ENCODE data around the gene TAS2R39. TPM values are rescaled to one million over a fixed set of nuclear protein-coding genes. Genes with fewer than 3 reads are reported as not detected.

TAS2R39 gene
- total RNA-seq, 6 experiments from 2014 or later = not detected

DNA sequence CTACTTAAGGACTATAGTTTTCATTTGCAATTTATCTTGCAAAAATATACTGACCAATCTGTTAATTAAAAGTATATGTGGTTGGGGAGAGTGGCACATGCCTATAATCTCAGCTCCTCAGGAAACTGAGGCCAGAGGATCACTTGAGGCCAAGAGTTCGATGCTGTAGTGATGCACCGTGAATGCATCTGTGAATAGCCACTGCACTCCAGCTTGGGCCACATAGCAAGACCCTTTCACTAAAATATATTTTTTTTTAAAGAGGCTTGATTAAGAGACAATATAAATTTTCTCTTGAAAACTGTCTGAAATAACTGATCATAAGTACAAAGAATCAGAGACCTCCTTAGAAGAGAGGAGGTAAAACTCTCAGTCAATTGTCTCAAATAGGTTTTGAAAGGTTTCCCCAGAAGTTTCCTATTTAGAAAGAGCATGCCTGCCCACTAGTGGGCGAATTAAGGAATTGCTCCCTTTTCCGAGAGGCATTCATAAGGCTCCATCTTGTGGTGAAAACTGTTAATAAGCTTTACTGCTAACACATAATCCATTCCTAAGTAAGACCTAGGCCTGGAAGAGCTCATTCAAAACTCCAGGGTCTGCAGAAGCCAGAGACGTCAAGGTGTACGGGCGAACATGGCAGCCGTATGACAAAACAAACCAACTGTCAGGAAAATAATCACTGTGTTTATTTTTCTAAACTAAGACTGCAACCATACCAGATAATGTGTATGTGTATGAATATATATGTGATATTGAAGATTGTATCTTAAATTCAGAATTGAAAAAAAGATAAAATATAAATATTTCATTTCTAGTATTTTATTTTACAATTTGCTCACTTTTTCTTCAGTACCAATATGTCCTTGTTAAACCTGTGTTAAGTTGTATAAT is 31.8 kb downstream of the TAS2R39 start:
- Histone ChIP-seq H3K36me3 (no peaks in the 10 kb centered on the region), H3K27ac (no peak overlapping the region), H3K9me3 (no peaks in the 10 kb centered on the region), H3K4me3 (no peak overlapping the region), H3K27me3 (no peaks in the 10 kb centered on the region), H3K4me1 (no peaks in the 10 kb centered on the region)
- TF ChIP-seq POLR2A (IDR thresholded peaks at IDR 0.05) = no peak
- TF ChIP-seq, protein P1, sequence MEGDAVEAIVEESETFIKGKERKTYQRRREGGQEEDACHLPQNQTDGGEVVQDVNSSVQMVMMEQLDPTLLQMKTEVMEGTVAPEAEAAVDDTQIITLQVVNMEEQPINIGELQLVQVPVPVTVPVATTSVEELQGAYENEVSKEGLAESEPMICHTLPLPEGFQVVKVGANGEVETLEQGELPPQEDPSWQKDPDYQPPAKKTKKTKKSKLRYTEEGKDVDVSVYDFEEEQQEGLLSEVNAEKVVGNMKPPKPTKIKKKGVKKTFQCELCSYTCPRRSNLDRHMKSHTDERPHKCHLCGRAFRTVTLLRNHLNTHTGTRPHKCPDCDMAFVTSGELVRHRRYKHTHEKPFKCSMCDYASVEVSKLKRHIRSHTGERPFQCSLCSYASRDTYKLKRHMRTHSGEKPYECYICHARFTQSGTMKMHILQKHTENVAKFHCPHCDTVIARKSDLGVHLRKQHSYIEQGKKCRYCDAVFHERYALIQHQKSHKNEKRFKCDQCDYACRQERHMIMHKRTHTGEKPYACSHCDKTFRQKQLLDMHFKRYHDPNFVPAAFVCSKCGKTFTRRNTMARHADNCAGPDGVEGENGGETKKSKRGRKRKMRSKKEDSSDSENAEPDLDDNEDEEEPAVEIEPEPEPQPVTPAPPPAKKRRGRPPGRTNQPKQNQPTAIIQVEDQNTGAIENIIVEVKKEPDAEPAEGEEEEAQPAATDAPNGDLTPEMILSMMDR (IDR thresholded peaks at IDR 0.05) = peak; percentile 99 to 100 (median 100)
- ATAC-seq (peak; percentile 97 to 100 (median 100)), DNase-seq (peak in 1 of 3 donors; percentile 60)
- intact Hi-C loops (cut with DNase I) = loop anchor here (5.0 kb wide), 1 partner anchor 203 kb away; no protein-coding TSS in a partner anchor
- WGBS (ENCODE audit: insufficient coverage, low coverage, low lambda C conversion rate, missing lambda C conversion rate) = 14% methylated on average over 8 of the region's 8 CpGs

DNA sequence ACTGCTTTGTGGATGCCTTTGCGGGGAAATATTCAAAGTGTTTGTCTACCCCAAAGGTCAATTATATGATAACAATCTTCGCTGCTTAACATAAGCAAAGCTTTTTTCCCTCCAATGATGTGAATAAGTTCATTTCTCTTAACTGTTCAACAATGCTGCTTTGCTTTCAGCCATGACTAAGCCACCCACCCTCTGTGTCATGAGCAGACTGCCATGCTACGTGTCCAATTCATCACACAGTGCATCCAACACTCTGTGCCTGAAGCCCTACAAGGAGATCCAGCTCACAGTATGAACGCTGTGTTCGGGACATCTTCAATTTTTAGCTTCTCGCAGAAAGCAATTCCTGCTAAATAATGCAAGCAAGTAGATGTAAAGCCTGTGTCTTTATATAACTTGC is 32.9 kb downstream of the TAS2R39 start:
- no peak overlapping the region for H3K27ac ChIP-seq
- DNase-seq (no peak), ATAC-seq (no peak)
- intact Hi-C loops (cut with DNase I) = no loop called here
- 76% methylated on average over 4 of the region's 6 CpGs for WGBS (ENCODE audit: insufficient coverage, low coverage, low lambda C conversion rate, missing lambda C conversion rate)
- H3K4me1 ChIP-seq = no peaks in the 10 kb centered on the region
- no peak overlapping the region for H3K4me3 ChIP-seq
- H3K27me3 ChIP-seq = no peaks in the 10 kb centered on the region
- no peak for TF ChIP-seq POLR2A (IDR thresholded peaks at IDR 0.05)
- TF ChIP-seq, protein P1 (IDR thresholded peaks at IDR 0.05) = no peak
- no peaks in the 10 kb centered on the region for H3K9me3 ChIP-seq
- H3K36me3 ChIP-seq = no peaks in the 10 kb centered on the region

DNA sequence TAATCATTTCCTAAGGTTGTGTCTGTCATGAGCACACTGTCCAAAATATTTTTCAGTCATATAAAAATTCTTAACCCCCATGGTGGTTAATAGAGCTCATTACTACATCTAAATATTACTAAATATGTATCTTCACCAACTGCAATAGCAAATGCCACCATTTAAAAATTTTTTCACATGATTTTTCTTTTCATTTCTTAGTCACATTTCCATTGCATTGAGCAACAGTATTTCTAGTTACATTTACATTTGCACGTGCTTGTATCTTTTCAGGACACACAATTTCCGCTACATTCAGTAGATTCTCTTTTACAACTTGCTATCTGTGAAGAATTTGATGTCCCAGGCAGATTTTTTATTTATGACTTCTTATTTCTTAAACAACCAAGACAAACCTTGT is 33.5 kb downstream of the TAS2R39 start:
- no peaks in the 10 kb centered on the region for H3K4me1 ChIP-seq
- H3K27ac ChIP-seq = no peak overlapping the region
- no peaks in the 10 kb centered on the region for H3K36me3 ChIP-seq
- no peaks in the 10 kb centered on the region for H3K9me3 ChIP-seq
- ATAC-seq (no peak), DNase-seq (no peak)
- intact Hi-C loops (cut with DNase I) = no loop called here
- no peak for TF ChIP-seq POLR2A (IDR thresholded peaks at IDR 0.05)
- 58% methylated on average over 2 of the region's 2 CpGs for WGBS (ENCODE audit: insufficient coverage, low coverage, low lambda C conversion rate, missing lambda C conversion rate)
- no peaks in the 10 kb centered on the region for H3K27me3 ChIP-seq
- no peak overlapping the region for H3K4me3 ChIP-seq

DNA sequence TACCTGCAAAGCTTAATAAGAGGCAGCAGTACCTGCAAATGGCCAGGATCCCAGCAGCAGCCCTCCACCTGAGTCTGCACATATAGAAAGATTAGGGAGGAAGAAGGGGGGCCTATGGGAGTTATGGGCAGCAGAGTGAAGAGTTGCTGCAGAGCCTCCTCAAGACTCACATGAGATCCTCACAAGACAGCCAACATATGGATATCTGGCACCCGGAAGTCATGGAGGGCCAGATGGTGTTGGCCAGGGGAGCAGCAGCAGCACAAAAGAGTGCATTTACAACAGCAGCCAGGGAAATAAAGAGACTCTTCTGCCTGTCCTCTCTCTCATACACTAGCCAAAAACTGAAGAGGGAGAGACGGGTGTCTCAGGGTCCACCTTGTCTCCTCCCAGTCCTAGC is 34.6 kb downstream of the TAS2R39 start:
- no peaks in the 10 kb centered on the region for H3K4me1 ChIP-seq
- H3K9me3 ChIP-seq = no peaks in the 10 kb centered on the region
- TF ChIP-seq, protein P1 (IDR thresholded peaks at IDR 0.05) = no peak
- no peak for TF ChIP-seq POLR2A (IDR thresholded peaks at IDR 0.05)
- no peak overlapping the region for H3K27ac ChIP-seq
- 67% methylated on average over 1 of the region's 2 CpGs for WGBS (ENCODE audit: insufficient coverage, low coverage, low lambda C conversion rate, missing lambda C conversion rate)
- ATAC-seq (no peak), DNase-seq (no peak)
- no peak overlapping the region for H3K4me3 ChIP-seq
- H3K36me3 ChIP-seq = no peaks in the 10 kb centered on the region
- no peaks in the 10 kb centered on the region for H3K27me3 ChIP-seq
- intact Hi-C loops (cut with DNase I) = no loop called here

DNA sequence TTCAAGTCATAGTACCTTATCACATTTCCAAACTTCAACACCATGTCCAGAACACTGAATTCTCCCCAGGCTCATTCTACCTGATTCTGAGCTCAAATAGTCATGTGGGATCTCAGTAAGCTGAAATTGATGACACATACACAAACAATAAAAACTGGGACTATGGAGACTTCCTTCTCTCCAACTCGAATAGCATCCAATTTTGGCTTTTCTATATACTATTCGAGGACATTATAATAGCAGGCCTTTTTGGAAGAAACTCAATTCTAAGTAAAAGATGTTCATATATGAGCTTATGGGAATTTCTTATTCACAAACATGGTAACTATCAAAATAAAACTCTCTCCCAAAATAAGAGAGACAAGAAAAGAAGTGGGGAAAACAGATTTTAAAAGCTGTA is 38.1 kb downstream of the TAS2R39 start:
- no peaks in the 10 kb centered on the region for H3K36me3 ChIP-seq
- TF ChIP-seq POLR2A (IDR thresholded peaks at IDR 0.05) = no peak
- TF ChIP-seq, protein P1 (IDR thresholded peaks at IDR 0.05) = no peak
- intact Hi-C loops (cut with DNase I) = no loop called here
- DNase-seq (no peak), ATAC-seq (no peak)
- H3K4me3 ChIP-seq = no peak overlapping the region
- H3K9me3 ChIP-seq = no peaks in the 10 kb centered on the region
- no peaks in the 10 kb centered on the region for H3K4me1 ChIP-seq
- 46% methylated on average over 2 of the region's 2 CpGs for WGBS (ENCODE audit: insufficient coverage, low coverage, low lambda C conversion rate, missing lambda C conversion rate)
- no peaks in the 10 kb centered on the region for H3K27me3 ChIP-seq
- H3K27ac ChIP-seq = no peak overlapping the region

All from right lobe of liver (tissue), 6 donors.